GM12801 (cell line): ENCODE measurements around the gene PDF.

Experiments used
- TF ChIP-seq, protein P1 (sequence below): IDR thresholded peaks from one replicate; pipeline ENCODE4 v1.5.1; 2011; ENCODE audit warnings: control low read depth; ENCODE audit not compliant: insufficient read length; ENCODE audit errors: extremely low read depth

The PDF gene

GRCh38 chr16:69367980-69368379 is 37.6 kb upstream of the PDF start:
- TF ChIP-seq, protein P1, sequence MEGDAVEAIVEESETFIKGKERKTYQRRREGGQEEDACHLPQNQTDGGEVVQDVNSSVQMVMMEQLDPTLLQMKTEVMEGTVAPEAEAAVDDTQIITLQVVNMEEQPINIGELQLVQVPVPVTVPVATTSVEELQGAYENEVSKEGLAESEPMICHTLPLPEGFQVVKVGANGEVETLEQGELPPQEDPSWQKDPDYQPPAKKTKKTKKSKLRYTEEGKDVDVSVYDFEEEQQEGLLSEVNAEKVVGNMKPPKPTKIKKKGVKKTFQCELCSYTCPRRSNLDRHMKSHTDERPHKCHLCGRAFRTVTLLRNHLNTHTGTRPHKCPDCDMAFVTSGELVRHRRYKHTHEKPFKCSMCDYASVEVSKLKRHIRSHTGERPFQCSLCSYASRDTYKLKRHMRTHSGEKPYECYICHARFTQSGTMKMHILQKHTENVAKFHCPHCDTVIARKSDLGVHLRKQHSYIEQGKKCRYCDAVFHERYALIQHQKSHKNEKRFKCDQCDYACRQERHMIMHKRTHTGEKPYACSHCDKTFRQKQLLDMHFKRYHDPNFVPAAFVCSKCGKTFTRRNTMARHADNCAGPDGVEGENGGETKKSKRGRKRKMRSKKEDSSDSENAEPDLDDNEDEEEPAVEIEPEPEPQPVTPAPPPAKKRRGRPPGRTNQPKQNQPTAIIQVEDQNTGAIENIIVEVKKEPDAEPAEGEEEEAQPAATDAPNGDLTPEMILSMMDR, result no peak

GRCh38 chr16:69366431-69366830 is 36.0 kb upstream of the PDF start:
- TF ChIP-seq, protein P1, result no peak

DNA sequence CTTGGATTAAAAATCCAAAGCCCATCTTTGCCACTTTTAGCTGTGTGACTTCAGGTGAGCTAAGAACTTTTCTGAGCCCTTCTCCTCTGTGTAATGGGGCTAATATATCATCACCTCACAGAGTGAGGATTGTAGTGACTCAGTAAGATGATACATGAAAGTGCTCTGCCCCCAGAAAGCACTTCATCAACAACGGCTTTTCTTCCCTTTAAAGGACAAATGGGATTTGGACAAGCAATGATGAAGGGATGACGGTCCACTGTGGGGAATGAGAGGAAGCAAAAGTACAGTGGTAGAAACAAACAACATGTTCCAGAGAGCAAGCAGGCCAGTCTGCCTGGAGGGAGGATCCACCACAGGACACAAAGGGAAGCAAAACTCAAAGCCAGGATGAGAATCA is 35.5 kb upstream of the PDF start:
- TF ChIP-seq, protein P1, result no peak

DNA sequence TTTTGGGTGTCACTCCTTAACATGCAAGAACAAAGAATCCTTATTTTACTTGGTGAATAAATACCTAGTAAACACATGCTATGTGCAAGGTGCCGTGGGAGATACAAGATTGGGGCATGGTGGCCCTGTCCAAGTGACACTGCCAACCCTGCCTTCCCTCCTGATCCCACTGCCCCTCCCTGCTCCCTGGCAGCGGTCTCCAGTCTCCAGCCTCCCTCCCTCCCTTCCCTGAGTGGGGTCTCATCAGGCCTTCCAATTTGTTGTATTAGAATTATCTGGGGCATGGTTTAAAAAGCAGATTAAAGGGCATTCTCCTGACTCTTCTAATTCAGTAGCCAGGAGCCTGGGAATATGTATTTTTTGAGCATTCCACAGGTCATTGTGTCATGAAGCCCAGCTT is 33.7 kb upstream of the PDF start:
- TF ChIP-seq, protein P1, result no peak

GRCh38 chr16:69363281-69363717 is 32.9 kb upstream of the PDF start:
- TF ChIP-seq, protein P1, result no peak

- TF ChIP-seq, protein P1, result no peak
Observed at GRCh38 chr16:69351309-69352027, 21.1 kb upstream of the PDF start, which contains the start of gene TMED6. TMED6 (minus strand) TSS chr16:69351786; CDS start chr16:69351753, 33 bp downstream.

DNA sequence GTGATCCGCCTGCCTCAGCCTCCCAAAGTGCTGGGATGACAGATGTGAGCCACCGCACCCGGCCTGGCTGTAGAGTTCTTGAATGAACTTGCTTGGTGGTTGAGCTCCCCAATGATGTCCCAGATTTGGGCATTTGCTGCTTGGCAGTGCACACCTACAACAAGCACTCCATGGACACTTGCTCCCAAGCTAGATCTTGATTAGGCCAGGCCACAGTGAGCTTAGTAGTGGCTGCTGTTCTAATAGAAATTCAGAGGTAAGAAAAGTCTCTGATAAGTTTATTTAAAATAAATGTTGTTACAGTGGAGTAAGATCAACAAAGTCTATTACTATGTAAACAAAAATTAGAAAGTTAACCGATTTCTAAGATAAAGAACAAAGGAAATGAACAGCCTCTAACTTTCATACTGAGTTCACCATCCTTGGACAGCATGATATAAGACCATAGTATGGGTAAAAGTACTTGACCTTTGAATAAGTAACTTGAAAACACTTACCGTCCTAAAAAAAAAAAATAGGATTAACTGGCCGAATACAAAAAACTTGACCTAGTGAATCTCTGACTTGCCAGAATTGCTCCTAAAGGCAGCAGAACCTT is 20.2 kb upstream of the PDF start:
- TF ChIP-seq, protein P1, result no peak
